AG10803 (cell line): ENCODE data around the gene DPT.

Experiments used
- DNase-seq: peaks from one replicate; pipeline ENCODE4 v3.0.0; 2010; ENCODE audit warnings: low read depth
- H3K4me3 ChIP-seq: 2 replicates; pipeline ENCODE4 v1.5.1; 2011; ENCODE audit warnings: mild to moderate bottlenecking, low read length, control low read depth
- CTCF ChIP-seq: conservative IDR thresholded peaks from 2 replicates; pipeline ENCODE4 v1.5.1; 2011; ENCODE audit warnings: mild to moderate bottlenecking, low read length, control low read depth, inconsistent platforms

Gene DPT

GRCh38 chr1:168726719-168727118, 2.3 kb downstream of the DPT start:
- TF ChIP-seq CTCF: no peak
- peak overlapping the region; percentile 76 for H3K4me3 ChIP-seq
- no peak for DNase-seq

GRCh38 chr1:168726281-168726680, 2.7 kb downstream of the DPT start:
- H3K4me3 ChIP-seq: peak overlapping the region; percentile 76
- DNase-seq: no peak
- no peak for TF ChIP-seq CTCF

GRCh38 chr1:168725831-168726230, 3.2 kb downstream of the DPT start:
- H3K4me3 ChIP-seq: peak overlapping the region; percentile 76
- DNase-seq: no peak
- no peak for TF ChIP-seq CTCF

- no peak for TF ChIP-seq CTCF
- DNase-seq: no peak
- no peak overlapping the region for H3K4me3 ChIP-seq
Measured at GRCh38 chr1:168725060-168725459, 3.9 kb downstream of the DPT start.

- TF ChIP-seq CTCF: no peak
- DNase-seq: no peak
- no peak overlapping the region for H3K4me3 ChIP-seq
Measured at GRCh38 chr1:168723000-168723399, 6.0 kb downstream of the DPT start.

GRCh38 chr1:168720839-168721238, 8.2 kb downstream of the DPT start:
- no peak for TF ChIP-seq CTCF
- H3K4me3 ChIP-seq: no peak overlapping the region
- no peak for DNase-seq

- no peak overlapping the region for H3K4me3 ChIP-seq
- no peak for TF ChIP-seq CTCF
- no peak for DNase-seq
Measured at GRCh38 chr1:168719306-168720111, 9.5 kb downstream of the DPT start.
